Esophagus squamous epithelium (tissue), 4 donors: ENCODE measurements around the gene STK24.
A peak's percentile ranks its signal among the peaks of the same experiment; 100 is the strongest.

Experiments used
- CTCF ChIP-seq, 6 experiments: fragments of 450-650 bp in 4 of 6; fragments of 200-600 bp in 2 of 6; sonication (generic) in 2 of 6; IDR thresholded peaks; one replicate each; pipeline ENCODE4 v1.5.1; 2016 to 2019; ENCODE audit warnings: antibody characterized with exemption in 6 of 6, mild to moderate bottlenecking in 4 of 6, moderate library complexity in 4 of 6
- POLR2A ChIP-seq, 4 donors: fragments of 450-650 bp; IDR thresholded peaks; one replicate each; pipeline ENCODE4 v1.6.1; 2017; ENCODE audit warnings: antibody characterized with exemption in 4 of 4, mild to moderate bottlenecking in 4 of 4, moderate library complexity in 3 of 4

DNA sequence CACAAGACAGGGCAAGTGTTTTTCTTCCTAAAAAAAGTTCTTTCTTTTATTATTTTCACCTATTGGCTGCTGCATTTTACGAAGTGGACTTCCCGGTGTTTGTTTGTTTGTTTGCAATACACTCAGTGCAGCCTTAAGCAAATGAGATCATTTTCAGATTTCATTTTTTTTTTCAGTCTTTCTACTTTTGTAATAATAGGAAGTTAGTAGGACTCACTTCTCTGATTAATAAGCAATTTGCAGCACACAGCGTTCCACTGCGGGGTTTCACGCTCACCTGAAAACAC is 128.3 kb downstream of the STK24 start:
- TF ChIP-seq CTCF (IDR thresholded peaks at IDR 0.05) (peak in 1 of 6 experiments; percentile 2), POLR2A (IDR thresholded peaks at IDR 0.05) (no peak)
